GM19372 (cell line): Measurements from ENCODE around the gene TDRD12.
A peak's percentile ranks its signal among the peaks of the same experiment; 100 is the strongest.
"Not testable (repeated sequence)": the region's sequence is repeated elsewhere in the genome, so short reads cannot be mapped to it uniquely, and the experiment has no call there.

Experiments used
- ATAC-seq: cut with Tn5 transposase; IDR thresholded peaks from one replicate; pipeline ENCODE4 v1.9.1; 2021; ENCODE audit warnings: mild to moderate bottlenecking, low read depth, moderate library complexity; ENCODE audit not compliant: unreplicated experiment

TDRD12 gene

GRCh38 chr19:32691952-32692726, 27.4 kb upstream of the TDRD12 start:
- peak; percentile 57 for ATAC-seq

GRCh38 chr19:32692727-32693061, 26.9 kb upstream of the TDRD12 start:
- ATAC-seq = no peak

GRCh38 chr19:32693151-32694108, 26.1 kb upstream of the TDRD12 start:
- not testable (repeated sequence) for ATAC-seq

GRCh38 chr19:32694316-32694715, 25.3 kb upstream of the TDRD12 start:
- not testable (repeated sequence) for ATAC-seq

DNA sequence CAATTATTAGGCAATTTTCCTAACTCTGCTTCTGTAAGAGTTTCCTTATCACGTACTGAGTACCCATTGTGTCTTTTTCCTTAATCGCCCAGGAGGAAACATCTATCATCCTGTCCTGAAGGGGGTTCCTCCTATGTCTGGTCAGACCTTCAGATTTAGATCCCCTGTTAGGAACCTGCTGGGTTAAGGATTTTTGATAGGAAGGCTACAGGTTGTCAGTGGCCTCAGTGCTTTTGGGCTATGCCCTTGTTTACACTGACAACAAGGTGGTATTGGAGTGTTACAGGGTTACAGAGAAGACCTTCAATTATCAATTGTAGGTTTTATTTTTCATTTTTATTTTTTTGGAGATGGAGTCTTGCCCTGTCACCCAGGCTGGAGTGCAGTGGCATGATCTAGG, 24.7 kb upstream of the TDRD12 start:
- ATAC-seq = not testable (repeated sequence)

- ATAC-seq = not testable (repeated sequence)
Measured at GRCh38 chr19:32695506-32695905, 24.1 kb upstream of the TDRD12 start.

- ATAC-seq = not testable (repeated sequence)
Measured at GRCh38 chr19:32696771-32697170, 22.8 kb upstream of the TDRD12 start.

DNA sequence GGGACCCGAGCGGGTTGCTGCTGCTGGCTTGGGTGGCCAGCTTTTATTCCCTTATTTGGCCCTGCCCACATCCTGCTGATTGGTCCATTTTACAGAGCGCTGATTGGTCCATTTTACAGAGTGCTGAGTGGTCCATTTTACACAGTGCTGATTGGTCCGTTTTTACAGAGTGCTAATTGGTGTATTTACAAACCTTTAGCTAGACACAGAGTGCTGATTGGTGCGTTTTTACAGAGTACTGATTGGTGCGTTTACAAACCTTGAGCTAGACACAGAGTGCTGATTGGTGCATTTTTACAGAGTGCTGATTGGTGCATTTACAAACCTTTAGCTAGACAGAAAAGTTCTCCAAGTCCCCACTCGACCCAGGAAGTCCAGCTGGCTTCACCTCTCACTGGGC, 19.4 kb upstream of the TDRD12 start:
- ATAC-seq = not testable (repeated sequence)

GRCh38 chr19:32702010-32702409, 17.6 kb upstream of the TDRD12 start:
- ATAC-seq = no peak

GRCh38 chr19:32704006-32704405, 15.6 kb upstream of the TDRD12 start:
- ATAC-seq = not testable (repeated sequence)

DNA sequence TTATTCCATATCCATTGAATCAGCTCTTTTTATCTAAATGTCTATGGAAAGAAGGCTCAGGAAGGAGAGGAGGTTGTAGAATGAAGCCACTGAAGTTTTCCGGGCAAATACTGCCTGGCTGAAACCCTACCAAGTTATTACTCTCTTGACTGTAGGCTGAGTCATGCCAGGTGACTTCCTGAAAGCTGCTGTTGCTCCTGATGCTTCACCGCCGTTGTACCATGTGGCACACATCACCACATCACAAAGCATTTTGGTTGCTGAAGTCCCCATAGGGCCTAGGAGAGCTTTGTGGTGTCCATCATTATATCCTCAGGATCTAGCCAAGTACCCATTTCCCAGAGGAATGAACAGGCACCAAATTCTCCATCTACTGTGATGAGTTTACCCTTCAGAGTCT, 11.1 kb upstream of the TDRD12 start:
- ATAC-seq = no peak

DNA sequence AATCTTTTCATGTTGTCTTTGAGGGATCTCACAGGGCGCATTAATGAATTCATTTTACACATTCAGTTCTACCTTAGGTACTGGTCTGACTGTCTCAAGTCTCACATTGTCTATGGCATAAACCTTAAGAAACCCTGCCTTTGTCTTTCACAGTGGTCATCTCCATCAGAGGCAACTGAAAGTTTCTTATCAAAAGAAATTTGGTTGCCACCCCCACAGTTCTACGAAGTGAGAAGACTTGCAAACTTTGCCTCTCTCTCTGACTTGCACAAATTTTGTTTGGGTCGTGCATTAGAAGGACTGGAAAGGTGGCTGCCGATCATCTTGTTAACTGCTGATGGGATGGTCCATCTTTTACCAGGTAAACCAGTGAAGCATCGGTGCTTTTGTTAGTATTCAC, 10.5 kb upstream of the TDRD12 start:
- ATAC-seq = no peak

- ATAC-seq = no peak
Measured at GRCh38 chr19:32711747-32712146, 7.8 kb upstream of the TDRD12 start.

DNA sequence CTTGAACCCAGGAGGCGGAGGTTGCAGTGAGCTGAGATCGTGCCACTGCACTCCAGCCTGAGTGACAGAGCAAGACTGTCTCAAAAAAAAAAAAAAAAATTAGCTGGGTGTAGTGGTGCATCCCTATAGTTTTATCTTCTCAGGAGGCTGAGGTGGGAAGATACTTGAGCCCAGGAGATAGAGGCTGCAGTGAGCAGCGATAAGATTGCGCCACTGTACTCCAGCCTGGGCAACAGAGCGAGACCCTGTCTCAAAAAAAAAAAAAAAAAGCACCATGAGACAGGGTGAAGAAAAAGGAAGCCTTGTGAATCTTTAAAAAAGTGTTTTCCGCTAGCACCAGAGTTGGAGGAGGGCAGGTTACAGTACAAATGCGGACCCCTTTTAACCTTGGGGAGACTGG, 3.4 kb upstream of the TDRD12 start:
- not testable (repeated sequence) for ATAC-seq

DNA sequence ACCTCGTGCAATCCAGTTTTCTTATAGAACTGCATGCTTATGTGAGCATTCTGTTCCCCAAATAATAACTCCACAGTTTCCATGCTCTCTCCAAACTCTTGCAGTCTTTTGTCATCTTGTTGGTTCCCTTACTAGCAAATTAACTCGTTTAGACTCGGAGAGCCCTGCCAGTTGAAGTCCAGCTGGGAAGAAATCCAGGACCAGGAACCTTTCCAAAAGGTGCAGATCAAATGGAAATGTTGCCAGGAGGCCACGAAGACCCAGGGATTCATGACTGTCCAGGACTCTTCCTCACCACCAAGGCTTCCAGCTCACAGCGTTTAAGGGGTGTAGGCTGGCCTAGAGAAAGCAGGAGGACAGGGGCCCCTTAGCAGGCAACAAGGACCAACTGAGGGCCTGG, 2.1 kb upstream of the TDRD12 start:
- ATAC-seq = no peak

- no peak for ATAC-seq
Measured at GRCh38 chr19:32718286-32718685, 1.3 kb upstream of the TDRD12 start.

DNA sequence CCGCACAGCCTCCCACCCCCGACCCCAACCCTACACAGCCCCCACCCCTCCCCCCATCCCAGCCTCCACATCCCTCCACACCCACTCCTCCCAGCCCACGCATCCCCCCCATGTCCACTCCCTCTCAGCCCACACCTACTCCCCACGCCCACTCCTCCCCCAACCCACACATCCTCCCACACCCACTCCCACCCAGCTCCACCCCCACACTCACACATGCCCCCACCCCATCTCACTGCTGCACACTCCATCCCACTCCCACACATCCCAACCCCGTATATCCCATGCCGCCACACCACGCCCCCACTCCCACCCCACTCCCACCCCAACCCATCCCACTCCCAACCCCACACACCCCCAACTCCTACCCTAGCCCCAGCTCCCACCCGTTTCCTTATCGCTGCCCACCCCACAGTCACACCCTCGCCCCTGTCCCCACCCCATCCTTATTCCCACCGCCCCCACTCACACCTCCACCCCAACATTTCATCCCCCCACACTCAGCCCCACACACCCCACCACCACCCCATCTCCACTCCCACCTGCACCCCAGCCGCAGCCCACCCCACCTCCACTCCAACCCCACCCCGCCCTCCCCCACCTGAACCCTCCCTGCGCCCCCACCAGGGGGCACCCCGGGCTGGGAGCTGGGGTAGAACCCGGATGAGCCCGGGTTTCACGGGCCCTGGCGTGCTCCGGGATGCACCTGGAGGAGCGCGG, 809 bp downstream of the TDRD12 start:
- no peak for ATAC-seq

DNA sequence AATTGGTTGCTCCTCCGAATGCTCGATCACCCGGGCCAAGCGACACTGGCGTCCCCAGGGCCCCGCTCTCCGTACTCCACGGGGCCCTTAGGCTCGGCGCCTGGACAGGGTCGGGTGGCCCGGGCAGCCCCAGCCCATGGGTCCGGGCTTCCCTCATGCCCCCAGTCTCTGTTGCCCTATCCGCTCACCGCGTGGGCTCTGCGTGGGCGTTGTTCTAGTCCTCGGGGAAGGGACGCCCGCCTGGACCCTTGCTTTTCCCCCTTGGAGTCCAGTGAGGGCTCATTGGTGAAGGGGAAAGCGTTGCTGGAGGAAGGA, 1.3 kb downstream of the TDRD12 start:
- ATAC-seq = no peak

DNA sequence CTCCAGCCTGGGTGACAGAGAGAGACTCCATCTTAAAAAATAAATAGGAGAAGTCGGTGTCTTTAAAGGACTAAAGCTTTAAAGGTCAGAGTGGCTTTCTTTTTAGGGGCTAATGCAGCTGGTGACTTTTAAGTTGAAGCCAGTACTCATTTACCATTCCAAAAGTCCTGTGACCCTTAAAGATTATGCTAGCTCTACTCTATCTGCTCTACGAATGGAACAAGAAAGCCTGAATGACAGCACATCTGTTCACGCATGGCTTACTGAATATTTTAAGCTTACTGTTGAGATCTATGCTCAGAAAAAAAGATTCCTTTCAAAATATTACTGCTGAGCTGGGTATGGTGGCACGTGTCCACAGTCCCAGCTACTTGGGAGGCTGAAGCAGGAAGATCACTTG, 16.4 kb downstream of the TDRD12 start:
- no peak for ATAC-seq

GRCh38 chr19:32743021-32743420, 23.5 kb downstream of the TDRD12 start:
- ATAC-seq = no peak

DNA sequence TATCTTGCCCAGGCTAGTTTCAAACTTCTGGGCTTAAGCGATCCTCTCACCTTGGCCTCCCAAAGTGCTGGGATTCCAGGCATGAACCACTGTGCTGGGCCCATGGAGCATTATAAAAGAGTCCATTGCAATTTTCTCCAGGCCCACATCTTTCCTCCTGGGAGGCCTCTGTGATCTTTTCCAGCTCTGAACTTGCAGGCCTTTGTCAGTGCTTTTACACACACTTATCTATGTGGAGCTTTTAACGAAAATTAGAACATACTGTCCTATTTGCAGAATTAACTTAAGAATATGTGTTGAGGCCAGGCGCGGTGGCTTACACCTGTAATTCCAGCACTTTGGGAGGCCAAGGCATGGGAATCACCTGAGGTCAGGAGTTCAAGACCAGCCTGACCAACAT, 23.9 kb downstream of the TDRD12 start:
- ATAC-seq = no peak
